Nephron (organoid): ENCODE data around the gene ZCCHC7.

Experiments used
- H3K27ac Mint-ChIP-seq, 3 experiments: 2 replicates each; pipeline ENCODE4 v1.8.0; 2020; ENCODE audit warnings: mixed read lengths in 3 of 3, mild to moderate bottlenecking in 2 of 3, moderate library complexity in 1 of 3
- H3K27me3 Mint-ChIP-seq: 2 replicates; pipeline ENCODE4 v1.8.0; 2021; ENCODE audit warnings: low read depth, mild to moderate bottlenecking, moderate library complexity, mixed read lengths
- H3K36me3 Mint-ChIP-seq: 2 replicates; pipeline ENCODE4 v1.8.0; 2020; ENCODE audit warnings: low read depth, mixed read lengths
- H3K4me1 Mint-ChIP-seq: 2 replicates; pipeline ENCODE4 v1.8.0; 2020; ENCODE audit warnings: mixed read lengths
- H3K4me3 Mint-ChIP-seq, 3 experiments: 2 replicates each; pipeline ENCODE4 v1.8.0; 2020; ENCODE audit warnings: mild to moderate bottlenecking in 3 of 3, mixed read lengths in 3 of 3, moderate library complexity in 2 of 3
- H3K9me3 Mint-ChIP-seq: 2 replicates; pipeline ENCODE4 v1.8.0; 2020; ENCODE audit warnings: mixed read lengths
- CTCF ChIP-seq, 3 experiments: fragments of 200-600 bp; sonication (generic); IDR thresholded peaks; one replicate each; pipeline ENCODE4 v1.5.0; 2021; ENCODE audit warnings: antibody characterized with exemption in 3 of 3; ENCODE audit not compliant: unreplicated experiment in 3 of 3

ZCCHC7 gene

GRCh38 chr9:37128051-37128450 lies 7.7 kb downstream of the ZCCHC7 start:
- Mint-ChIP-seq H3K27ac (no peak overlapping the region), H3K36me3 (peaks cover 12% of the 10 kb centered on the region), H3K27me3 (no peaks in the 10 kb centered on the region), H3K4me1 (peaks cover 2% of the 10 kb centered on the region), H3K4me3 (no peak overlapping the region), H3K9me3 (no peaks in the 10 kb centered on the region)
- no peak for TF ChIP-seq CTCF (IDR thresholded peaks at IDR 0.05; ENCODE audit: unreplicated experiment in 3 of 3)

GRCh38 chr9:37134166-37134565 lies 13.8 kb downstream of the ZCCHC7 start:
- H3K9me3 Mint-ChIP-seq, result no peaks in the 10 kb centered on the region
- no peaks in the 10 kb centered on the region for H3K4me1 Mint-ChIP-seq
- H3K27me3 Mint-ChIP-seq, result no peaks in the 10 kb centered on the region
- no peak overlapping the region for H3K4me3 Mint-ChIP-seq
- no peak for TF ChIP-seq CTCF (IDR thresholded peaks at IDR 0.05; ENCODE audit: unreplicated experiment in 3 of 3)
- H3K27ac Mint-ChIP-seq, result no peak overlapping the region
- H3K36me3 Mint-ChIP-seq, result peaks cover 28% of the 10 kb centered on the region

- TF ChIP-seq CTCF (IDR thresholded peaks at IDR 0.05; ENCODE audit: unreplicated experiment in 3 of 3), result no peak
- Mint-ChIP-seq H3K36me3 (peaks cover 8% of the 10 kb centered on the region), H3K9me3 (no peaks in the 10 kb centered on the region), H3K4me1 (peaks cover 4% of the 10 kb centered on the region), H3K27ac (no peak overlapping the region), H3K27me3 (no peaks in the 10 kb centered on the region), H3K4me3 (no peak overlapping the region)
Observed at GRCh38 chr9:37141015-37141414, 20.6 kb downstream of the ZCCHC7 start.

- no peaks in the 10 kb centered on the region for H3K27me3 Mint-ChIP-seq
- TF ChIP-seq CTCF (IDR thresholded peaks at IDR 0.05; ENCODE audit: unreplicated experiment in 3 of 3), result no peak
- no peaks in the 10 kb centered on the region for H3K9me3 Mint-ChIP-seq
- no peaks in the 10 kb centered on the region for H3K36me3 Mint-ChIP-seq
- no peak overlapping the region for H3K4me3 Mint-ChIP-seq
- H3K4me1 Mint-ChIP-seq, result peaks cover 4% of the 10 kb centered on the region
- H3K27ac Mint-ChIP-seq, result no peak overlapping the region
Observed at GRCh38 chr9:37144762-37145161, 24.4 kb downstream of the ZCCHC7 start.

GRCh38 chr9:37146410-37146809 lies 26.0 kb downstream of the ZCCHC7 start:
- no peak for TF ChIP-seq CTCF (IDR thresholded peaks at IDR 0.05; ENCODE audit: unreplicated experiment in 3 of 3)
- Mint-ChIP-seq H3K4me1 (peaks cover 4% of the 10 kb centered on the region), H3K9me3 (no peaks in the 10 kb centered on the region), H3K36me3 (no peaks in the 10 kb centered on the region), H3K27ac (no peak overlapping the region), H3K27me3 (no peaks in the 10 kb centered on the region), H3K4me3 (no peak overlapping the region)

- H3K4me1 Mint-ChIP-seq, result peaks cover 4% of the 10 kb centered on the region
- TF ChIP-seq CTCF (IDR thresholded peaks at IDR 0.05; ENCODE audit: unreplicated experiment in 3 of 3), result no peak
- H3K36me3 Mint-ChIP-seq, result peaks cover 7% of the 10 kb centered on the region
- H3K27ac Mint-ChIP-seq, result no peak overlapping the region
- no peaks in the 10 kb centered on the region for H3K27me3 Mint-ChIP-seq
- no peak overlapping the region for H3K4me3 Mint-ChIP-seq
- no peaks in the 10 kb centered on the region for H3K9me3 Mint-ChIP-seq
Observed at GRCh38 chr9:37148181-37148580, 27.8 kb downstream of the ZCCHC7 start.
